ENCODE results near the gene CDK13.
A peak's percentile ranks its signal among the peaks of the same experiment; 100 is the strongest.

The CDK13 gene

GRCh38 chr7:40015790-40016296 is 65.8 kb downstream of the CDK13 start:
- DNase-seq, result peak; percentile 40

GRCh38 chr7:40019558-40019957 is 69.5 kb downstream of the CDK13 start:
- no peak for DNase-seq

GRCh38 chr7:40024048-40024447 is 74.0 kb downstream of the CDK13 start:
- no peak for DNase-seq

GRCh38 chr7:40024841-40025240 is 74.8 kb downstream of the CDK13 start:
- DNase-seq, result no peak

GRCh38 chr7:40027545-40027944 is 77.5 kb downstream of the CDK13 start:
- DNase-seq, result no peak

GRCh38 chr7:40033826-40034225 is 83.8 kb downstream of the CDK13 start:
- no peak for DNase-seq

- DNase-seq, result no peak
Observed at GRCh38 chr7:40041456-40041855, 91.4 kb downstream of the CDK13 start.

GRCh38 chr7:40043164-40043563 is 93.1 kb downstream of the CDK13 start:
- DNase-seq, result no peak

- DNase-seq, result no peak
Observed at GRCh38 chr7:40047661-40048060, 97.6 kb downstream of the CDK13 start.

- DNase-seq, result peak; percentile 22
Observed at GRCh38 chr7:40057292-40057691, 107.2 kb downstream of the CDK13 start.

- DNase-seq, result no peak
Observed at GRCh38 chr7:40058026-40058425, 108.0 kb downstream of the CDK13 start.

GRCh38 chr7:40058636-40059035 is 108.6 kb downstream of the CDK13 start:
- no peak for DNase-seq

- DNase-seq, result no peak
Observed at GRCh38 chr7:40059057-40059456, 109.0 kb downstream of the CDK13 start.

- no peak for DNase-seq
Observed at GRCh38 chr7:40072268-40072667, 122.2 kb downstream of the CDK13 start.

GRCh38 chr7:40073239-40073638 is 123.2 kb downstream of the CDK13 start:
- DNase-seq, result no peak

- no peak for DNase-seq
Observed at GRCh38 chr7:40077849-40078248, 127.8 kb downstream of the CDK13 start.

- DNase-seq, result no peak
Observed at GRCh38 chr7:40092182-40092581, 142.1 kb downstream of the CDK13 start.

- no peak for DNase-seq
Observed at GRCh38 chr7:40093631-40094350, 143.7 kb downstream of the CDK13 start.

- DNase-seq, result no peak
Observed at GRCh38 chr7:40095230-40095629, 145.2 kb downstream of the CDK13 start.

GRCh38 chr7:40095695-40096327 is 145.8 kb downstream of the CDK13 start:
- no peak for DNase-seq

- DNase-seq, result no peak
Observed at GRCh38 chr7:40097728-40098127, 147.7 kb downstream of the CDK13 start.

- DNase-seq, result no peak
Observed at GRCh38 chr7:40098810-40099209, 148.8 kb downstream of the CDK13 start.

GRCh38 chr7:40099837-40100236 is 149.8 kb downstream of the CDK13 start:
- DNase-seq, result no peak

- DNase-seq, result no peak
Observed at GRCh38 chr7:40101201-40101600, 151.1 kb downstream of the CDK13 start.

- DNase-seq, result no peak
Observed at GRCh38 chr7:40102897-40103296, 152.8 kb downstream of the CDK13 start.
